Fibroblast of villous mesenchyme (primary cell): ENCODE measurements around the gene LILRA6. TPM values are rescaled to one million over a fixed set of nuclear protein-coding genes. Genes with fewer than 3 reads are reported as not detected.

ENCODE experiments used
- DNase-seq: peaks from one replicate; pipeline ENCODE4 v3.0.0-alpha.2; 2010; ENCODE audit warnings: low read depth
- H3K4me3 ChIP-seq: 2 replicates; pipeline ENCODE4 v1.5.1; 2011; ENCODE audit warnings: low read depth, mild to moderate bottlenecking, low read length
- CTCF ChIP-seq: IDR thresholded peaks from 2 replicates; pipeline ENCODE4 v1.5.1; 2012; ENCODE audit warnings: low read depth, mild to moderate bottlenecking, low read length; ENCODE audit not compliant: insufficient read depth
- total RNA-seq: library from RNA; depleted of rRNA; stranded (reverse); fragments of >200 nt; gene quantifications from 2 replicates; pipeline ENCODE4 v1.2.3, GENCODE V29; 2012

Gene LILRA6
- total RNA-seq, 1 donor: not detected

DNA sequence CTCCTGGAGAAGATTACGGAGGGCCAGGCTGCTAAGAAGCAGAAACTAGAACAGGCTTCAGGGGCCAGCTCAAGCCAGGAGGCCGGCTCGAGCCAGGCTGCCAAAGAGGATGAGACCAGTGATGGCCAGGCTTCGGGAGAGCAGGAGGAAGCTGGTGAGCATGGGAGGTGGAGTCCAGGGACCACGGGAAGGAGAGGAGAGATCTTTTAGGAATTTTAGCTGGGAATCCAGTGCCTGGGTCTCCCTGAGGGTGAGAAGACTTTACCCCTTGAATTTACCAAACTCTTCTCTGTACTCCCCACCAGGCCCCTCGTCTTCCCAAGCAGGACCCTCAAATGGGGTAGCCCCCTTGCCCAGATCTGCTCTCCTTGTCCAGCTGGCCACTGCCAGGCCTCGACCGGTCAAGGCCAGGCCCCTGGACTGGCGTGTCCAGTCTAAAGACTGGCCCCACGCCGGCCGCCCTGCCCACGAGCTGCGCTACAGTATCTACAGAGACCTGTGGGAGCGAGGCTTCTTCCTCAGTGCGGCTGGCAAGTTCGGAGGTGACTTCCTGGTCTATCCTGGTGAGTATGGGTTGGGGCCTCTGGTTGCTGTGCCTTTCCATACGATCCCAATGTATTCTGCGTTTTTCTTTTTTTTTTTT lies 50.7 kb downstream of the LILRA6 start:
- H3K4me3 ChIP-seq: peak overlapping the region; percentile 85
- DNase-seq: no peak
- TF ChIP-seq CTCF: no peak

- TF ChIP-seq CTCF: no peak
- H3K4me3 ChIP-seq: peak within 1 kb of the TSS; percentile 85
- peak; percentile 88 for DNase-seq
Measured at GRCh38 chr19:54191011-54191810, 51.4 kb downstream of the LILRA6 start, which contains the start of gene TSEN34. TSS of gene TSEN34 (plus strand) at chr19:54191308. CDS start at chr19:54191365, 57 bp downstream.

- peak; percentile 100 for DNase-seq
- no peak for TF ChIP-seq CTCF
- H3K4me3 ChIP-seq: peak overlapping the region; percentile 85
Measured at GRCh38 chr19:54190503-54191010, 52.0 kb downstream of the LILRA6 start.

DNA sequence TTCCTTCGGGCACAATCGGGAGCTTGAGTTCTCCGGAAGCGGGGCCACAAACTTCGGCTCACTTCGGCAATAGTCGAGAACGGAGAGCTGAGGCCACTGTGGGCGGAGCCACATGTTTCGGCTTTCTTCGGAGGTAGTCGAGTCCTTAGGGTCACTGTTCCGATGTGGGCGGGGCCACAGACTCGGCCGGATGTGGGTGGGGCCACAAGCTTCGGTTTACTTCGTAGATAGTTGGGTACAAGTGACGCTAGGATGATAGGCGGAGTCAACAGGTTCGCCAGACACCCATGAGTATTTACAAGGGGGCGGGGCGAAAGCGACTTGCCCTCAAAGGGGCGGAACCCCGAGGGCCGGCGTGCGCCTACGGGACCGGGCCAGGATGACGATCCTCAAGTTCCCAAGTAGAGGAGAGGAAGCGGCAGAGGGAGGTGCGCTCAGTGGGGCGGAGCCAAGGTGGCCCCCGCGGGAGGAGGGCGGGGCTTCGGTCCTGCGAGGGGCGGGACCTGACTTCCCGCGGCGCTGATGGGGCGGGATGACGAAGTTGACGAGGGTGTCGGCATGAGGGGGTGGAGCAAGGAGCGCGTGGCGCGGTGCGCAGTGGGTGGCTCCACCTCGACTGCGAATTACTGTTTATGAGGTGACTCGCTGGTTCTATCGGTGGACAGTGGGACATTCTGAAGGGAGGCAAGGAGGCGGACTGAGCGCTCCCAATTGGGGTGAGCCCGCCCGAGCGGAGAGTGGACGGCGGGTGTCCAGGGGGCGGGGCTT lies 52.7 kb downstream of the LILRA6 start:
- TF ChIP-seq CTCF: no peak
- peak; percentile 100 for DNase-seq

DNA sequence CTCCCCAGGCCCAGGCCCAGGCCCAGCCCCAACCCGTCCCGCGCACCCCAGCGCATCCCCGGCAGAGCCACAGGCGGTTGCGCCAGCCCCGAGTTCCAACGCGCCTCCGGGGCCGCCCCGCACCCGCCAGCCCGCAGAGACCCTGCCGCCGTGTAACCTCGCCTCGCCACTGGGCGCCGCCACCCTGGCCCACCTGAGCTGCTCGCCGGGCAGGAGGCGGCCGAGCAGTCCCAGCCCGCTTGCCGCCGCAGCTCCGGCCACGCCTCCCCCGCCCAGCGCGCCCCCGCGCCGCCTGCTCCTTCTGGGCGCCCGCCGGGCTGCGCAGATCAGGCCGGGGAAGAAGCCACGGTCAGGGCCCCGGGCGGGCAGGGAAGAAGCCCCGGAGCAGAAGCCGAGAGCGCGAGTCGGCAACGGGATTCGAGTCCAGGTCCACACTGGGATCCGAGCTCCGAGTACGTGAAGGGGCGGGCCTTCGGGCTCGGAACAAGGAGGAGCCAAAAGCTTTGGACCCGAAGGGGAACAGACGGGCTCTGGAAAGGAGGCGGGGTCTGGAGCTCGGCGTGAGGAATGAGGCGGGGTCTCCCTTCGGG lies 53.4 kb downstream of the LILRA6 start, which contains the start of gene MBOAT7:
Gene MBOAT7, minus strand, starts transcription at position 436 of the 590 bp plus-strand sequence. CDS start 1,072 bp downstream, outside the sequence.
- DNase-seq: no peak
- no peak for TF ChIP-seq CTCF
- H3K4me3 ChIP-seq: peak within 1 kb of the TSS; percentile 85

More for the DNA sequence above, 52.7 kb downstream of the LILRA6 start:
- H3K4me3 ChIP-seq: peak overlapping the region; percentile 85

- DNase-seq: peak; percentile 72
- peak overlapping the region; percentile 80 for H3K4me3 ChIP-seq
- no peak for TF ChIP-seq CTCF
Measured at GRCh38 chr19:54188215-54188871, 54.2 kb downstream of the LILRA6 start.
